Activated T-helper 9 cell treated with anti-CD3 and anti-CD28 coated beads, Interleukin-2, amount 50 U/mL, for 16 hours (primary cell): ENCODE measurements around the gene GALR2.

Experiments
- DNase-seq: peaks from one replicate; pipeline ENCODE4 v3.0.0-alpha.2; 2020; ENCODE audit warnings: low read depth

Gene GALR2

DNA sequence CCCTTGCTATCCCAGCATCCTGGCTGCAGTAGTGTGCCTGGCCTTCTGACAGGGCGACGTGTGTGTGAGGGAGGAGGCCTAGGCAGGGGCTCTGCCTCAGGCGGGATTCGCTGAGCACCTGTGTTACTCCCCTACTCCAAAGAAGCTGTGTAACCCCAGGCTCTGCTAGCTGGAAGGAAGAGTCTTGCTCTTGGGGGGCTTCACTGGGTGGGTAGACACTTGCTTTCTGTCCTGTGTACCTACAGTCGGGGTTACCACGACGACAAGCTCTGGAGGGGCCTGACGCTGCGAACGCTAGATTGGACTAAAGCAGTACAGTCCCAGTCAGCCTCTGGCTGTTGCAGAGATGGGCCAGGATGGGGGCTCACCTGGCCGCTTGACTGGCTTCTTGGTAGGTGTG, 19.5 kb downstream of the GALR2 start:
- no peak for DNase-seq

DNA sequence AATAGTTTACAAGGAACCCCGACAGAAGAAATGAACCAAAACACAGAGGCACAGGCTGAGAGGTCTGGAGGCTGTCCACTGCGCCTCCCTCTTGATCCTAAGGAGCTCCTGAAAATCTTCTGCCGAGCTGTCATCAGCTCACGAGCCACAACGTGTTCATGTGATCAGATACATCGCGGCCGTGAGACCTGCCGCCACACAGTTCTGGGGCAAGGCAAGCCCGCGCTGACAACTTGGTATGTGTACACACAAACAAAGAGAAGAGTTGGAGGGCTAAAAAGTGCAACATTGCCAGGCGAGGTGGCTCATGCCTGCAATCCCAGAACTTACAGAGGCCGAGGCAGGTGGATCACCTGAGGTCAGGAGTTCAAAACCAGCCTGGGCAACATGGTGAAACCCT, 21.4 kb downstream of the GALR2 start:
- no peak for DNase-seq

DNA sequence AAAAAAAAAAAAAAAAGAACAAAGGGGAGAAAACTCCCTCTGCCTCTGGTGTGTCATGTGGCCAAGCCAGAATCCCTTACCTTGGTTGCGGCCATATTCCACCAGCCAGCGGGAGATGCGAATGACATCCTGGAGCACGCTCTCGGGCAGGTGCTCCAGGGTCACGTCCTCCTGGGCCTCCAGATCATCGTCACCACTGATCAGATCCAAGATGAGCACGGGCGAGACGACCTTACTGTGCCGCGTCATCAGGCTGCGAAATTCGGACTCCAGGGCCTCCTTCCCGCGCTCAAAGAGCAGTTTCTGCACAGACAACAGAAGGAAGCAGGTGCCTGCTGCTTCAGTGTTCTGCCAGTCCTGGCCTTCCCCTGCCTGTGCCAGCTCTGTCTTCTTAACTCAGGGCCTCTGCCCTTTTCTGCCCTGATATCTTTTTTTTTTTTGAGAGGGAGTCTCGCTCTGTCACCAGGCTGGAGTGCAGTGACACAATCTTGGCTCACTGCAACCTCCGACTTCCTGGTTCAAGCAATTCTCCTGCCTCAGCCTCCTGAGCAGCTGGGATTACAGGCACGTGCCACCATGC, 23.2 kb downstream of the GALR2 start:
- no peak for DNase-seq

DNA sequence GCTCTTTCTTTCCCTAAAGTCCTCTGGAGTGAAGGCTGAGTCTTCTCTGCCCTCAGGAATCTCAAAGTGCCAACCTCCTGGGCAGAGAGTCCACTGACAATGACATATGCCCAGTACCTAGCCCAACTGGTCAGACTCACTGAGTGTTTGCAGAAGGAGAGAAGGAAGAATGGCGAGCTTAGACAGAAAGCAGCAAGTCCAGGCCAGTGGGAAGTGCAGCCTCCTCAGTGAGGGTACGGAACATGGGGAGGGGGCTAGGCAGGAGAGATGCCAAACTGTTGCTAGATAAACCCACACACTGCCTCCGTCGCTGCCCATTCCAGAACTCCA, 28.3 kb downstream of the GALR2 start:
- DNase-seq: no peak

DNA sequence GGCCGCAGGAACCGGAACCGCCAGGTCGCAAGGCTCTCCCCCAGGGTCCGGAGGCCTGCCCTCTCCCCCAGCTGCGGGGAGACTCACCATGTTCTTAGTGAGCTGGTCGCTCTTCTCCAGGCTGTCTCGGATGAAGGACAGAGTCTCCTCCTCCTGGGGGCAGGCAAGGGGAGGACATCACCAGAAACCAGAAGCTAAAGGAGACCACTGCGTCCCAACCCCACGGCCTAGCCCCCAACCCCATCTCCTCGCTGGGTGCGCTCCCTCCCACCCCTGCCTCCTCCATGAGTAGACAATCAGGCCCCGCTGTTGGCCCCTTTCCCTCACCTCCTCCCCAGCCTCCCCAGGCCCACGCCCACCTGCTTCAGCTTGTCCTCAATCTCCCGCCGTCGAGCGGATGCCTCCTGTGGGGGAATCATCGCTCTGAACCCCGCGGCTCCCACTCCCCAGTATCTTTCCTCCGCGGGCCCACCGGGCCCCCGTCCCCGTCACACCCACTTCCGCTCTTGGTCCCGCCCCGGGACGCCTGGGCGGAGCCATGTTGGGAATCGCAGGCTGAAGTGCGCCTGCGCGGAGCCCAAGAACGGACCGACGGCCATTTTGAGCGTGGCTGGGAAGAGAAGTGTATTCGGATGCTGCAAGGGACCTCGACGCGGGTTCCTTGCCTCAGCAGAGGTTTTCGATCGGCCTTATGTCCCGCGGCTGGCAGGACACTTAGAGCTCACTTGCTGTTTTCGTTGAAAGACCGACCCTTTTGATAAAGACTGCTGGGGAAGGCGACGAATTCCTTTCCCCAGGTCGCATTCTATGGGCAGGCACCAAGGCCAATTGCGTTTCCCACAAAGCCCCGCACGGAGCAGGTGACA, 28.9 kb downstream of the GALR2 start, which contains the start of gene EXOC7:
Gene EXOC7 (minus strand): TSS at position 514 of the 866 bp plus-strand sequence. CDS start 95 bp downstream, at position 419.
- peak; percentile 88 for DNase-seq

DNA sequence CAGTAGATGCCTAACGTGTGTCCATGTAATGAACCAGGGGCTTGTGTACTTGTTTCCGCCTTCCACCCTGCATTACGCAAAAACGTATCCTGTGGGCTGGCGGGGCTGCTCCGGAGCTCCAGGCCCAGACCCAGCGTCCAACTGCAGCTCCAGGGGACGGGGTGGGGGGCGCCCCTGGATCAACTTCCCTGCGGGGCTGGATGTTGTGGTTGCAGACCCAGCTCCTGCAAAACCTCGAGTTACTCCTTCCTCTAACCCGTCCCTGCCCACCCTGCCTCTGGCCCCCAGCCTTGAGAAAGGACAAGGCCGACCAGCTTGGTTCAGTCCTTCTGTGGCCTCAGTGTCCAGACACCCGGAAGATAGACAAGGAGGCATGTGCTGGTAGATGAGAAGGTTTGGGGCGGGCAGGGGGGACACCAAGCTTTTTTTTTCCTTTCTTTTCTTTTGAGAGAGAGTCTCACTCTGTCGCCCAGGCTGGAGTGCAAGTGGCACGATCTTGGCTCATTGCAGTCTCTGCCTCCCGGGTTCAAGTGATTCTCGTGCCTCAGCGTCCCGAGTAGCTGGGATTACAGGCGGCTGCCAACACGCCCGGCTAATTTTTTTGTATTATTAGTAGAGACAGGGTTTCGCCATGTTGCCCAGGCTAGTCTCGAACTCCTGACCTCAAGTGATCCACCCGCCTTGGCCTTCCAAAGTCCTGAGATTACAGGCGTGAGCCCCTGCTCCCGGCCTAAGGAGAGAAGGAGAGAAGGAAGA, 29.7 kb downstream of the GALR2 start:
- DNase-seq: no peak

DNA sequence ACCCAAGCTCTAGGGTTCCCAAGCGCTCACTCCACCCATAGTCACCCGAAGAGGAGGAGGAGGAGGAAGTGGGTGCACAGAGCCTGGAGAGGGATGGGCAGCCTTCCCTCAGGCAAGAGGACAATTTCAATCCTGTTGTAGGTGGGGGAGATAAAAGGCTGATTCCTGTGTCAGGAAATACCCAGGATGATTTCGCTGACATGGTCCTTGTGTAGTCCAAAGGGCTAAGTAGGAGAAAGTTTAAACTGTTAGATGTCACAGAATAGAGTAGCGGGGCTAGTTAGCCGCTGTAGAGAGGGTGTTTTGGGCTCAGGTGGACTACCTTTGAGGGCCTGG, 30.3 kb downstream of the GALR2 start:
- DNase-seq: no peak

DNA sequence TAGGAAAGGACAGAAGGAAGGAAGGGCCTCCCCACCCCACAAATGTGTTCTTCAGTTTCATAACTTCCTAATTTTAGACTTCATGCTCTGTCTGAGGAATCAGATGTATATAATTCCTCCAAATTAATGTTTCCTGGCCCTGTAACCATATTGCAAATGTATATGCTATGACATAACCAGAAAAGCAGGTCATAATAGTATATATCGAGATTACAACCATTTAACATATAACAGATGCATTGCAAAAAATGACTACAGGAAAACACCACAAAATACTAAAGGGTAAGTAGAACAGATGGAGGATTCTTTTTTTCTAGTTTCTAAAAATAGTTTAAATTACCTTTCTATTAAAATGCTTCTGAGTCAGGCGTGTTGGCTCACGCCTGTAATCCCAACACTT, 32.1 kb downstream of the GALR2 start:
- no peak for DNase-seq

DNA sequence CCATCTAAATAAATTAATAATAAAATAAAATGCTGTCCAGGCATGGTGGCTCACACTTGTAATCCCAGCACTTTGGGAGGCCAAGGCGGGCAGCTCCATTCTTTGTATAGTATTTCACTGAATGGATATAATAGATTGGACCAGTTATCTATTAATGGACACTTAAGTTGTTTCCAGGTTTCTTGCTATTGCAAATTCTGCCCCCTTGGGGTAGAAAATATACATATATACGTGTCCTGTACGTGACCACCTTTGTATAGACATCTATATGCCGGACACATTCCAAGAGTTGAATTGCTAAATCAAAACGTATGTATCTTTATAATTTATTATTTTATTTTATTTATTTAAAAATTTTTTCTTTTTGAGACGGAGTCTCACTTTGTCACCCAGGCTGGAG, 32.9 kb downstream of the GALR2 start:
- DNase-seq: no peak

DNA sequence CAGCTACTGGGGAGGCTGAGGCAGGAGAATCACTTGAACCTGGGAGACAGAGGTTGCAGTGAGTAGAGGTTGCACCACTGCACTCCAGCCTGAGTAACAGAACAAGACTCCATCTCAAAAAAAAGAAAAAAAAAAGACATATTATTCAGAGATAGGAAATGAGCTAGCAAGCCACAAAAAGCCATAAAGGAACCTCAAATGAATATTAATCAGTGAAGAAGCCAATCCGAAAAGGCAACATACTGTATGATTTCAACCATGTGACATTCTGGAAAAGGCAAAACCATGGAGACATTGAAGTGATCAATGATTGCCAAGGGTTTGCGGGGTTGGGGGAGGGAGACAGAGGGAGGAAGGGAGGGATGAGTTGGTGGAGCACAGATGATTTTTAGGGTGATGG, 37.4 kb downstream of the GALR2 start:
- no peak for DNase-seq

DNA sequence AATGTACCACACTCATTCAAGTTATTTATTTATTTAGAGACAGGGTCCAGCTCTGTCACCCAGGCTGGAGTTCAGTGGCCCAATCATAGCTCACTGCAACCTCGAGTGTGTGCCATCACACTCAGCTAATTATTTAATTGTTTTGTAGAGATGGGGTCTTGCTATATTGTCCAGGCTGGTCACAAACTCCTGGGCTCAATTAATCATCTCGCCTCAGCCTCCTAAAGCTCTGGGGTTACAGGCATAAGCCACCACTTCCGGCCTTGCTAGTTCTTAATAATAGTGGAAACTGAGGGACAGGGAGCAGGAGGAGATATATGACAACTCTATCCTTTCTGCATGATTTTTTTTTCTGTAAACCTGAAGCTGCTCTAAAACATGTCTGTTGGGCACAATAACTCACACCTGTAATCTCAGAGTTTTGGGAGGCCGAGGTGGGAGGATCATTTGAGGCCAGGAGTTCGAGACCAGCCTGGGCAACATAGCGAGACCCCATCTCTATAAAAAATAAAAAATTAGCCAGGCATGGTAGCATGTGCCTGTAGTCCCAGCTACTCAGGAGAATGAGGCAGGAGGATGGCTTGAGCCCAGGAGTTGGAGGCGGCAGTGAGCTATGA, 40.7 kb downstream of the GALR2 start:
- no peak for DNase-seq

DNA sequence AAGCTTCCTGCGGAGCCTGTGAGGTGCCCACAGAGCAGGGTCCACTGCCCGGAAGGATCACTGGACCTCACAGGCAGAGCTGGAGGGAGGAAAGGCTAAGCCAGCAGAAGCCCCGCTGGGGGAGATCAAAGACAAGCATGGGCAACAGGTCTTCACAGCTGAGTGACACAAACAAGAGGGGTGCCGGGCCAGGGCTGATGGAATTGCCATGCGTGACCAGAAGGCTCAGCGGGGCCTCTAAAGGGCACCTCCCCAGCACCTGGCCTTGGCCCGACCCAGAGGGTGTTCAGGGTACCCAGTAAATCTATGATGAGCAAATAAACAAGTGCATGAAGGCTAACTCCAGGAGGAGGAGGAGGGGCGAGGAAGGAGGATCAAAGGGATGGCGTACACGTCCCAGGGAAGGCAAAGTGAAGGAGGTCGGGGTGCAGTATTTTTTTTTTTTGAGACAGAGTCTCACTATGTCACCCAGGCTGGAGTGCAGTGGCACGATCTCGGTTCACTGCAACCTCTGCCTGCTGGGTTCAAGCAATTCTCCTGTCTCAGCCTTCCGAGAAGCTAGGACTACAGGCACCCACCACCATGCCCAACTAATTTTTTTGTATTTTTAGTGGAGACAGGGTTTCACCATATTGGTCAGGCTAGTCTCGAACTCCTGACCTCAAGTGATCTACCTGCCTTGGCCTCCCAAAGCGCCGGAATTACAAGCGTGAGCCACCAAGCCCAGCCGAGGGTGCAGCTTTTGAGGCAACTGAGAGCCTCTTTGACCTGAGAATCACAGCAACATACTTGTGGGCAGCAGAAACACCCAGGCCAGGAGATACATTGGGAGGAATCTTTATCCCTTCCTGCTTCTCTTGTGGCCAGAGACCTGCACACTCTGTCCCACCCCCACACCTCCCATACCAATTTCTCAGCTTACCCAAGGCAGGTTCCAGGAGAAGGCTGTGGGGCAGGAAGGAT, 45.1 kb downstream of the GALR2 start:
- DNase-seq: no peak

DNA sequence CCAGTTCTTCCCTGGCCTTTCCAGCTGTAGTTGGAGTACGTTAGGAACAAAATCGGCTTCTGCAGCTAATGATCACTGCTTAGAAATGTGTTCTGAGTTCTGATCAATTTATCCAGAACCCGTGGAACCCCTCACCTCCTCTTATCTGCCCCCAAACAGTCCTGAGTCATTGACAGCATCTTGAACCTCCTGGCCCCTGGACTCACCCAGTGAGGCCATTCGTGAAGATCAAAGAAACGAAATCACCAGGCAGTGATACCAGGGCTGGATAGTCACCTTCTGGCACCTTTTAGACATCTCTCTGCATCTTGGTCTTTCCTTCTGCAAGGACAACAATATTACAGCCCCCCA, 46.1 kb downstream of the GALR2 start:
- DNase-seq: no peak

DNA sequence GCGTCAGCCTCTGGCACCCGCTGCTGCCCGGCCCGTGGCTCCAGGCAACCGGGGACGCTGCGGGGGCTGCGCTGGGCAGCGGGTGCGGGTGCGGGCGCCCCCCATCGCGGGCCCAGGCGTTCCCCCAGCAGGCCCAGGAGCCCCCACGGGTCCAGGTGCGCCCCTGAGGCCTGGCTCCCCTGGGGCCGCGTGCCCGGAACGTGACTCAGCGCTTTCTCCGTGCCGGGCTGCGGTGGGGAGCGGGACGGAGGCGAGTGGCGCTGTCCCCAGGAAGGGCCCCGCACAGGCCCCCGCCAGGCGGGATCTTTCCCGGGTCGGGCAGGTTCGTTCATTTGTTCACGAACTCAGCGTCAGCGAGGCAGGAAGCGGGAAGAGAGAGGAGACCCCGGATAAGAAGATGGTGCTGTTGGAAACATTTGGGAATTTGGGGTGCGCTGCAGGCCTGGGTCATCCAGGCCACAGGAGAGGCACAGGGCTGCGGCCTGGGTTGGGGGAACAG, 47.4 kb downstream of the GALR2 start:
- no peak for DNase-seq

DNA sequence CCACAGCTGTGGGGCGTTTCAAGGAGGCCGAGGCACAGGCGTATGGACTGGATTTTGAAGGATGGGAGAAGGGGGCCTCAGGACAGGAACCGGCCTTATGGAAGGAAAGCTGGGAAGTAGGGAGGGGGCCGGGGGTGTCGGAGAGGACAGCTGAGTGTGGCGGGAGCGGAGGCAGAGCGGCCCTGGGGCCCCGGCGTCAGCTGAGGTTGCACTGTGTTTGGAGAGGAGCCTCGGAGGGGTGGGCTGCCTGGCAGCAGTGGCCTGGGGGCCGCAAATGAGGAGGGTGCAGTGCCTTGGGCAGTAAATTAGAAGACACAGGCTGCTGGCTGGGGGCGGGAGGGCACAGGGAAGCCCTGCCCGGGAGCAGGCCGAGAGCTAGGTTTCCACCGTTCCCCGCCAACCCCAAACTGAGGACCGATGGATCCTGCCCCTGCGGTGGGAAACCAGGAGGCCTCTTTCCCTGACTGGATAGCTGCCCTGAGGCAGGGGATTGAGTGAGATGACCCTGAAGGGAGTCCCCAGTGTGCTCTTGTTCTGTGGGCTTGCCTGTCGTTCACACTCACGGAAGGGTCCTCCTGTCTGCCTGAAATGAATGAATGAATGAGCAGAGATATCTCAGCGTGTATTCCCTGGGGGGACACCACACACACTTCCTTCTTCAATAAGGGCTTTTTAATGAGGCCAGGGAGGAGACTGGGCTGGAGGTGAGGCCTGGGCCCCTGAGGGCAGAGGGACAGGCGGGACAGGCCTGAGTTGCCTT, 48.0 kb downstream of the GALR2 start:
- DNase-seq: no peak

DNA sequence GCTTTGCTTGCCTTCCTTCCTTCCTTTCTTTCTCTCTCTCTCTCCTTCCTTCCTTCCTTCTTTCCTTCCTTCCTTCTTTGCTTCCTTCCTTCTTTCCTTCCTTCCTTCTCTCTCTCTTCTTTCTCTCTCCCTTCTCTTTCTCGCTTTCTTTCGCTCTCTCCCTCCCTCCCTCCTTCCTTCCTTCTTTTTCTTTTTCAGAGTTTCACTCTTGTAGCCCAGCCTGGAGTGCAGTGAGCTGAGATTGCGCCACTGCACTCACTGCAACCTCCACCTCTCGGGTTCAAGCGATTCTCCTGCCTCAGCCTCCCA, 48.6 kb downstream of the GALR2 start:
- no peak for DNase-seq

DNA sequence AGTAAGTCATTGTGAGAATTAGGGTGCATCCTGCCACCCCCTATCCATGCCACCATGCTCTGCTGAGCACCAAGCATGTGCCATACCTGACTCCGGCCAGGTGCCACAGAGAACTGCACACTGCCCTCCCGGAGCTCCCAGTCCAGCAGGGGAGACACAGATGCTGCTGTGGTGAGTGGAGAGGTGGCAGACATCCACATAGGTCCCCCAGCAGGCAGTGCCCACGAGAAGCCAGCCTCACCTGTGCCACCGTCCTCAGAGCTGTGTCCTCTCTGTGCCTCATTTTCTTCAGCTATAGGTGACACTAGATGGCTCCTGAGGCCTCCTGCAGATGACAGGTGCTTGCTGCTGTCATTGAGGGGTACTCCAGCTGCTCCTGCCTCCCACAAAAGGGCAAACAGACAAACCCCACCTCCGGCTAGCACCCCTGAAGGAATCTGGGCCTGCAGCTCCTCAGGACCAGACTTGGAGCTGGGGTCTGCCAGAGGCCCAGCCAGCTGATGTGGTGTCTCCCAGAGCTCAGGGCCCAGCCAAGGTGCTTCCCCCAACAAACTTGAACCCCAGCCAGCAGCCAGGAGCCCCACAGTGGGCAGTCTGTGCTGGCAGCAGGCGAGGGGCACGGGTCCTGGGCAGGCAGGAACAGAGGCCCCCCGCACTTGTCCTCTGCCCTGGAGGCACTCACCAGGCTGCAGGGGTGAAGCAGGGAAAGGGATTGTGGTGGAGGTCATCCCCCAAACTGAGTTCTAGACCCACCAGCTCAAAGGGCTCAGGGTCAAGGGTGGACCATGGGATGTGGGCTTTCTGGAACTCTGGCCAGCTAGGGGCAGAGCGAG, 49.4 kb downstream of the GALR2 start:
- DNase-seq: no peak

DNA sequence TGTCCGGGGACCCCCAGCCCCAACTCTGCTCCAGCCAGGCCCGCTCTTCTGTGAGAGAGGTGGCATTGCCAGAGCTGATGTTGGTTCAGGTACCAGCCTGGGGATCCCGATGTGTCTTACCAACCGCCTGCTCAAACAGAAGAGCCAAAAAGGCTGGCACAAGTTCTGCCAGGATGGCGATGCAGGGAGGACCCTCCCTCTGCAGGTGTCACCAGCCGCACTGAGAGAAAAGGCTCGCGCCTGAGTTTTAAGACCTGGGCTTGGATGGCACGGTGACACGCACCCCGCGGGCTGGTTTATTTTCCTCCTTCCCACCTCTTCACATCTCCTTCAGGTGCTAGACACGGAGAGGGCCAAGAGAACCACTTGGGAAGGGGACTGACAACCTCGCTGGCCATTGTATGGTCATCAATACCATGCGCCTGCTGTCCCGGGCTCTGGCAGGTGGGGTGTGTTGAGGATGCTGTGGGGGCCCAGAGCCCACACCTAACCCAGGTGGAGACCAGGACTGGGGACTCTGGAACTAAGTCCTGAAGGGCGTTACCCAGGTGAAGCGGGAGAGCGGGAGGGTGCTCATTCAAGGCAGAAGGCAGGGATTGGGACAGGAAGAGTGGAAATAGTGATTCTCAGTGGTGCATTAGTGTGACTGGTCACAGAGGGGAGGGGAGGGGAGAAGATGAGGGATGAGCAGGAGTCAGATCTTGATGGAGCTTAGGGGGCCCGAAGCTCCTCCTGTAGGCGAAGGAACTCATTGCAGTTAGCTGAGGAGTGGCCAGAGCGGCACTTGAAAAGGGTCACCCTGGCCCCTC, 50.2 kb downstream of the GALR2 start:
- no peak for DNase-seq

DNA sequence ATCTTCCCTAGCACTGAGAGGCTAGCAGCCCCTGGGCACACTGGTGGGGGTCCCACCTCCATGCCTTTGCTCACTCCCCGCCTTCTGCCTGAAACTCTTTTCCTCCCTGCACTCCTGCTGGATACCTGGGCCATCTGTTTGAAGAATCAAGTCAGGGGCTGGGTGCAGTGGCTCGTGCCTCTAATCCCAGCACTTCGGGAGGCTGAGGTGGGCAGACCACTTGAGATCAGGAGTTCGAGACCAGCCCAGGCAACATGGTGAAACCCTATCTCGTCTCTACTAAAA, 50.8 kb downstream of the GALR2 start:
- no peak for DNase-seq

DNA sequence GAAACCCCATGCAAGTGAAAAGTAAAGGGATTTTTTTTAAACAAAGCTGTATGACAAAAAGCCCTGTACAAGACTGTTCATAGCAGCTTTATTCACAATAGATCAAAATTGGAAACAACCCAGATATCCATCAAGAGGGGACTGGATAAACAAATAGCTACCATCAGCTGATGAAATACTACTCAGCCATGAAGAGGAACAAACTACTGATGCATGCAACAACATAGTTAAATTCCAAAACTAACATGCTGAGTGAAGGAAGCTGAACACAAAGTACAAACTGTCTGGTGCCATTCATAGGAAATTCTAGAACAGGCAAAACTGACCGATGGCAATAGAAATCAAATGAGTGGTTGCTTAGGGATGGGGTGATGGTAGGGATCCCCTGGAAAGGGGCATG, 51.3 kb downstream of the GALR2 start:
- DNase-seq: no peak
